UCSD-AML1 (cell line): ENCODE results near the gene FOXO4.

ENCODE experiments used
- DNase-seq: peaks from one replicate; lab custom pipeline; 2025; ENCODE audit not compliant: unreplicated experiment; lab: John Stamatoyannopoulos, UW

FOXO4 gene

GRCh38 chrX:71131510-71131909 is 35.9 kb downstream of the FOXO4 start:
- no peak for DNase-seq

GRCh38 chrX:71140440-71140839 is 44.8 kb downstream of the FOXO4 start:
- no peak for DNase-seq

GRCh38 chrX:71143508-71143907 is 47.9 kb downstream of the FOXO4 start:
- no peak for DNase-seq

GRCh38 chrX:71144651-71145050 is 49.0 kb downstream of the FOXO4 start, which contains the start of gene NLGN3:
Gene NLGN3, plus strand, starts transcription at chrX:71144841. Its CDS starts 2,909 bp downstream, at chrX:71147750.
- no peak for DNase-seq

GRCh38 chrX:71147496-71148277 is 52.0 kb downstream of the FOXO4 start:
- DNase-seq: no peak

GRCh38 chrX:71148278-71148663 is 52.6 kb downstream of the FOXO4 start:
- DNase-seq: no peak

- DNase-seq: no peak
Measured at GRCh38 chrX:71151366-71151765, 55.7 kb downstream of the FOXO4 start.
